ENCODE data around the gene ACTR1A.

GRCh38 chr10:102502337-102503151 is at the start of gene ACTR1A:
- TF ChIP-seq CTCF (IDR thresholded peaks at IDR 0.05) = no peak
- TF ChIP-seq EP300 (IDR thresholded peaks at IDR 0.05) = peak in 1 of 4 donors; percentile 23
